ENCODE data around the gene NRXN2. TPM values are rescaled to one million over a fixed set of nuclear protein-coding genes. Genes with fewer than 3 reads are reported as not detected.

NRXN2 gene
- polyA plus RNA-seq, 1 of the 3 experiments (the other 2 are of a cell fraction), result 0.15 TPM

DNA sequence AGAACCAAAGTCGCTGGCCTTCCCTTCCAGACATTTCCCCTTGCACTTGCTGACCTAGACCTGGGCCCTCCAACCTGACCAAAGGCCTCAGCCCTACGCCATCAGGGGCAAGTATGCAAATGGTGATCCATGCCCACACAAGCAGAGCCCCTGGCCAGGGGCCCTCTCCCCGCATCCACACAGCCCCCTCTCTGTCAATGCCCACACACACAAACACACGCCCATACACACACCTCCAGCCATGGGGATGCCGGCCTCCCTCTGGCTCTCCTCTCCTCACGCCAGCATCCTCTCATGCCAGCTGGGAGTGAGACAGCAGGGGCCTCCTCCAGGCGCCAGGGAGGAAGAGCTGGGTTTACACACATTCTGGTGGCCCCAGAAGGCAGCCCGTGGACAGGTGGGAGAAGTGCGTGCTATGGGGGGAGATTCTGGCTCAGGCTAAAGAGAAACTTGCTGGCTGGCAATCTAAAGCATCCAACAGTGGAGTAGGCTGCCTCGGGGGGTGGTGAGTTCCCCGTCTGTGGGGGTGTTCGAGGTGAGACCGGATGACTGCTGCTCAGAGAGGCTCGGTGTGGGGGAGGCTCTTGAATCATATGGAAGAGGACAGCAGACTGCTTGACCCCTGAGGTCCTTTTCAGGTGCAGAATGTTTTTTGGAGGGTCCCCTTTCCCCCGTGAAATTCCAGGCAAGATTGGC, 4.8 kb downstream of the NRXN2 start:
- WGBS (ENCODE audit: low lambda C conversion rate), result 64% methylated on average over 14 of the region's 15 CpGs
- no peak overlapping the region for H3K9ac ChIP-seq
- TF ChIP-seq RCOR1 (IDR thresholded peaks at IDR 0.05; ENCODE audit: low read length), result no peak
- no peak for TF ChIP-seq EP300 (IDR thresholded peaks at IDR 0.05; ENCODE audit: borderline replicate concordance in 1 of 2, low read depth in 1 of 2, low read length in 1 of 2)
- TF ChIP-seq FOXJ3 (CRISPR knock-in tag; IDR thresholded peaks at IDR 0.05), result no peak
- TF ChIP-seq FOXM1 (IDR thresholded peaks at IDR 0.05; ENCODE audit: low read depth), result no peak
- TF ChIP-seq POLR2AphosphoS5 (IDR thresholded peaks at IDR 0.05; ENCODE audit: low read depth, low read length), result no peak
- TF ChIP-seq TAF1 (IDR thresholded peaks at IDR 0.05; ENCODE audit: borderline replicate concordance, low read depth, low read length), result no peak
- no peak for TF ChIP-seq RFX5 (IDR thresholded peaks at IDR 0.05; ENCODE audit: low read length)
- TF ChIP-seq, protein P1, sequence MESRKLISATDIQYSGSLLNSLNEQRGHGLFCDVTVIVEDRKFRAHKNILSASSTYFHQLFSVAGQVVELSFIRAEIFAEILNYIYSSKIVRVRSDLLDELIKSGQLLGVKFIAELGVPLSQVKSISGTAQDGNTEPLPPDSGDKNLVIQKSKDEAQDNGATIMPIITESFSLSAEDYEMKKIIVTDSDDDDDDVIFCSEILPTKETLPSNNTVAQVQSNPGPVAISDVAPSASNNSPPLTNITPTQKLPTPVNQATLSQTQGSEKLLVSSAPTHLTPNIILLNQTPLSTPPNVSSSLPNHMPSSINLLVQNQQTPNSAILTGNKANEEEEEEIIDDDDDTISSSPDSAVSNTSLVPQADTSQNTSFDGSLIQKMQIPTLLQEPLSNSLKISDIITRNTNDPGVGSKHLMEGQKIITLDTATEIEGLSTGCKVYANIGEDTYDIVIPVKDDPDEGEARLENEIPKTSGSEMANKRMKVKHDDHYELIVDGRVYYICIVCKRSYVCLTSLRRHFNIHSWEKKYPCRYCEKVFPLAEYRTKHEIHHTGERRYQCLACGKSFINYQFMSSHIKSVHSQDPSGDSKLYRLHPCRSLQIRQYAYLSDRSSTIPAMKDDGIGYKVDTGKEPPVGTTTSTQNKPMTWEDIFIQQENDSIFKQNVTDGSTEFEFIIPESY (IDR thresholded peaks at IDR 0.05; ENCODE audit: borderline replicate concordance, low read depth), result no peak
- TF ChIP-seq, protein P2, sequence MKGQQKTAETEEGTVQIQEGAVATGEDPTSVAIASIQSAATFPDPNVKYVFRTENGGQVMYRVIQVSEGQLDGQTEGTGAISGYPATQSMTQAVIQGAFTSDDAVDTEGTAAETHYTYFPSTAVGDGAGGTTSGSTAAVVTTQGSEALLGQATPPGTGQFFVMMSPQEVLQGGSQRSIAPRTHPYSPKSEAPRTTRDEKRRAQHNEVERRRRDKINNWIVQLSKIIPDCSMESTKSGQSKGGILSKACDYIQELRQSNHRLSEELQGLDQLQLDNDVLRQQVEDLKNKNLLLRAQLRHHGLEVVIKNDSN (IDR thresholded peaks at IDR 0.05; ENCODE audit: borderline replicate concordance, low read depth), result no peak
- no peak for TF ChIP-seq NFIC (IDR thresholded peaks at IDR 0.05; ENCODE audit: borderline replicate concordance)
- TF ChIP-seq SMC3 (IDR thresholded peaks at IDR 0.05; ENCODE audit: low read depth, low read length), result no peak
- no peak for TF ChIP-seq GATA2 (CRISPR knock-in tag; IDR thresholded peaks at IDR 0.05)
- TF ChIP-seq, protein P3, sequence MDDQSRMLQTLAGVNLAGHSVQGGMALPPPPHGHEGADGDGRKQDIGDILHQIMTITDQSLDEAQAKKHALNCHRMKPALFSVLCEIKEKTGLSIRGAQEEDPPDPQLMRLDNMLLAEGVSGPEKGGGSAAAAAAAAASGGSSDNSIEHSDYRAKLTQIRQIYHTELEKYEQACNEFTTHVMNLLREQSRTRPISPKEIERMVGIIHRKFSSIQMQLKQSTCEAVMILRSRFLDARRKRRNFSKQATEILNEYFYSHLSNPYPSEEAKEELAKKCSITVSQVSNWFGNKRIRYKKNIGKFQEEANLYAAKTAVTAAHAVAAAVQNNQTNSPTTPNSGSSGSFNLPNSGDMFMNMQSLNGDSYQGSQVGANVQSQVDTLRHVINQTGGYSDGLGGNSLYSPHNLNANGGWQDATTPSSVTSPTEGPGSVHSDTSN (IDR thresholded peaks at IDR 0.05), result no peak
- TF ChIP-seq MEF2A (IDR thresholded peaks at IDR 0.05; ENCODE audit: borderline replicate concordance, low read depth), result no peak
- TF ChIP-seq, protein P4, sequence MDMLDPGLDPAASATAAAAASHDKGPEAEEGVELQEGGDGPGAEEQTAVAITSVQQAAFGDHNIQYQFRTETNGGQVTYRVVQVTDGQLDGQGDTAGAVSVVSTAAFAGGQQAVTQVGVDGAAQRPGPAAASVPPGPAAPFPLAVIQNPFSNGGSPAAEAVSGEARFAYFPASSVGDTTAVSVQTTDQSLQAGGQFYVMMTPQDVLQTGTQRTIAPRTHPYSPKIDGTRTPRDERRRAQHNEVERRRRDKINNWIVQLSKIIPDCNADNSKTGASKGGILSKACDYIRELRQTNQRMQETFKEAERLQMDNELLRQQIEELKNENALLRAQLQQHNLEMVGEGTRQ (IDR thresholded peaks at IDR 0.05; ENCODE audit: borderline replicate concordance, low read depth, low read length), result no peak
- TF ChIP-seq, protein P5, sequence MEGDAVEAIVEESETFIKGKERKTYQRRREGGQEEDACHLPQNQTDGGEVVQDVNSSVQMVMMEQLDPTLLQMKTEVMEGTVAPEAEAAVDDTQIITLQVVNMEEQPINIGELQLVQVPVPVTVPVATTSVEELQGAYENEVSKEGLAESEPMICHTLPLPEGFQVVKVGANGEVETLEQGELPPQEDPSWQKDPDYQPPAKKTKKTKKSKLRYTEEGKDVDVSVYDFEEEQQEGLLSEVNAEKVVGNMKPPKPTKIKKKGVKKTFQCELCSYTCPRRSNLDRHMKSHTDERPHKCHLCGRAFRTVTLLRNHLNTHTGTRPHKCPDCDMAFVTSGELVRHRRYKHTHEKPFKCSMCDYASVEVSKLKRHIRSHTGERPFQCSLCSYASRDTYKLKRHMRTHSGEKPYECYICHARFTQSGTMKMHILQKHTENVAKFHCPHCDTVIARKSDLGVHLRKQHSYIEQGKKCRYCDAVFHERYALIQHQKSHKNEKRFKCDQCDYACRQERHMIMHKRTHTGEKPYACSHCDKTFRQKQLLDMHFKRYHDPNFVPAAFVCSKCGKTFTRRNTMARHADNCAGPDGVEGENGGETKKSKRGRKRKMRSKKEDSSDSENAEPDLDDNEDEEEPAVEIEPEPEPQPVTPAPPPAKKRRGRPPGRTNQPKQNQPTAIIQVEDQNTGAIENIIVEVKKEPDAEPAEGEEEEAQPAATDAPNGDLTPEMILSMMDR (IDR thresholded peaks at IDR 0.05), result no peak
- H3K9me3 ChIP-seq, result no peaks in the 10 kb centered on the region
- H3K27me3 ChIP-seq (ENCODE audit: insufficient read depth), result peaks cover 13% of the 10 kb centered on the region
- no peaks in the 10 kb centered on the region for H4K20me1 ChIP-seq (ENCODE audit: insufficient read depth)
- H3K36me3 ChIP-seq (replicated peaks in 1 of 2; ENCODE audit: control insufficient read depth in 1 of 2, insufficient read depth in 2 of 2, low read length in 1 of 2), result no peaks in the 10 kb centered on the region
- ChIA-PET CTCF (interaction anchor here (0.7 to 7.1 kb wide), 10 partner anchors 13 to 612 kb away, joined by 3 to 68 read pairs (median 5); partner anchors contain the start of gene RASGRP2), POLR2A (interaction anchor here (0.9 kb wide), 1 partner anchor 24 kb away, joined by 3 read pairs; no protein-coding TSS in a partner anchor)
- H3K79me2 ChIP-seq (ENCODE audit: insufficient read depth), result no peaks in the 10 kb centered on the region
- peaks cover 0 to 42% of the 10 kb centered on the region in 2 experiments; a peak in 1 of 4 replicates for H3K4me1 ChIP-seq (ENCODE audit: control insufficient read depth in 1 of 2, insufficient read depth in 2 of 2, low read depth in 1 of 2, low read length in 1 of 2)
- H3K4me3 ChIP-seq (ENCODE audit: low read depth in 2 of 2, low read length in 1 of 2), result no peak overlapping the region
- no peak overlapping the region for H3K4me2 ChIP-seq
- H2AFZ ChIP-seq (ENCODE audit: low read depth), result no peak overlapping the region
- H3K9me2 ChIP-seq, result no peaks in the 10 kb centered on the region
- DNase-seq, result no peak
- H3F3A ChIP-seq (replicated peaks; ENCODE audit: insufficient read depth), result peaks cover 3% of the 10 kb centered on the region
- H3K27ac ChIP-seq (ENCODE audit: low read depth in 2 of 2, low read length in 1 of 2), result no peak overlapping the region
